GM23338 (cell line): Measurements from ENCODE around the gene ADH5.

Source experiments
- EZH2 ChIP-seq: fragments of 200-600 bp; sonication (generic); IDR thresholded peaks from one replicate; pipeline ENCODE4 v1.8.0; 2017; ENCODE audit warnings: antibody characterized with exemption, mild to moderate bottlenecking, low read depth; ENCODE audit not compliant: unreplicated experiment
- EZH2phosphoT487 ChIP-seq: fragments of 200-600 bp; sonication (generic); IDR thresholded peaks from one replicate; pipeline ENCODE4 v1.8.1; 2018; ENCODE audit warnings: antibody characterized with exemption; ENCODE audit not compliant: unreplicated experiment
- NANOG ChIP-seq: IDR thresholded peaks from 2 replicates; pipeline ENCODE4 v1.6.1; 2016; ENCODE audit warnings: antibody characterized with exemption, borderline replicate concordance
- POLR2AphosphoS5 ChIP-seq: IDR thresholded peaks from 2 replicates; pipeline ENCODE4 v1.6.1; 2016; ENCODE audit warnings: antibody characterized with exemption, low read depth
- STAT1 ChIP-seq: IDR thresholded peaks from one replicate; pipeline ENCODE4 v1.6.1; 2016; ENCODE audit warnings: antibody characterized with exemption; ENCODE audit not compliant: unreplicated experiment
- ZNF331 ChIP-seq: fragments of 250-450 bp; sonication (Bioruptor Pico); IDR thresholded peaks from 2 replicates; pipeline ENCODE4 v1.5.0; 2020; ENCODE audit warnings: low read depth, mild to moderate bottlenecking, moderate library complexity
- TF ChIP-seq, protein P1 (sequence below), 2 experiments: fragments of 200-600 bp in 1 of 2; sonication (generic) in 1 of 2; conservative IDR thresholded peaks; 2 replicates each; pipeline versions ENCODE4 v1.5.1 to v1.6.1; 2016 to 2017; ENCODE audit warnings: antibody characterized with exemption in 2 of 2, low read depth in 2 of 2, mild to moderate bottlenecking in 2 of 2, moderate library complexity in 1 of 2
- TF ChIP-seq, protein P2 (sequence below): IDR thresholded peaks from one replicate; pipeline ENCODE4 v1.6.1; 2018; ENCODE audit warnings: antibody characterized with exemption; ENCODE audit not compliant: unreplicated experiment
- TF ChIP-seq, protein P3 (sequence below): IDR thresholded peaks from 2 replicates; pipeline ENCODE4 v1.6.1; 2016; ENCODE audit warnings: antibody characterized with exemption

DNA sequence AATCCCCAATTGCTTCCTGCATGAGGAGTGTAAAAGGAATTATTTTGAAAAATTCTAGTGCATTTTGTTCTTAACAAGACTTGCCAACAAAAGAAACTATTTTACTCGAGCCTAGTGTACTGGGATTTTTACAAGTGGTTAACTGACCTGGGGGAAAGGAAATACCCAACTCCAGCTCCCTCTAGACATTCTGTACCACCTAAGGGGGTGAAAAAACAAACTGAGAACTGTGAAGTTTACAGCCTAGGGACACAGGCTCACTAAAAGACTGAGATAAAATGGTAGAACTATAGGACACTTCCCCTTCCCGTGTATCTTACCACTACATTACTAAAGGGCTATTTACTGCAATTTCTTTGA, 2.6 kb upstream of the ADH5 start:
- no peak for TF ChIP-seq POLR2AphosphoS5
- TF ChIP-seq, protein P1, sequence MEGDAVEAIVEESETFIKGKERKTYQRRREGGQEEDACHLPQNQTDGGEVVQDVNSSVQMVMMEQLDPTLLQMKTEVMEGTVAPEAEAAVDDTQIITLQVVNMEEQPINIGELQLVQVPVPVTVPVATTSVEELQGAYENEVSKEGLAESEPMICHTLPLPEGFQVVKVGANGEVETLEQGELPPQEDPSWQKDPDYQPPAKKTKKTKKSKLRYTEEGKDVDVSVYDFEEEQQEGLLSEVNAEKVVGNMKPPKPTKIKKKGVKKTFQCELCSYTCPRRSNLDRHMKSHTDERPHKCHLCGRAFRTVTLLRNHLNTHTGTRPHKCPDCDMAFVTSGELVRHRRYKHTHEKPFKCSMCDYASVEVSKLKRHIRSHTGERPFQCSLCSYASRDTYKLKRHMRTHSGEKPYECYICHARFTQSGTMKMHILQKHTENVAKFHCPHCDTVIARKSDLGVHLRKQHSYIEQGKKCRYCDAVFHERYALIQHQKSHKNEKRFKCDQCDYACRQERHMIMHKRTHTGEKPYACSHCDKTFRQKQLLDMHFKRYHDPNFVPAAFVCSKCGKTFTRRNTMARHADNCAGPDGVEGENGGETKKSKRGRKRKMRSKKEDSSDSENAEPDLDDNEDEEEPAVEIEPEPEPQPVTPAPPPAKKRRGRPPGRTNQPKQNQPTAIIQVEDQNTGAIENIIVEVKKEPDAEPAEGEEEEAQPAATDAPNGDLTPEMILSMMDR (conservative IDR thresholded peaks at IDR 0.05; ENCODE audit: low read depth in 2 of 2), result no peak
- TF ChIP-seq, protein P2, sequence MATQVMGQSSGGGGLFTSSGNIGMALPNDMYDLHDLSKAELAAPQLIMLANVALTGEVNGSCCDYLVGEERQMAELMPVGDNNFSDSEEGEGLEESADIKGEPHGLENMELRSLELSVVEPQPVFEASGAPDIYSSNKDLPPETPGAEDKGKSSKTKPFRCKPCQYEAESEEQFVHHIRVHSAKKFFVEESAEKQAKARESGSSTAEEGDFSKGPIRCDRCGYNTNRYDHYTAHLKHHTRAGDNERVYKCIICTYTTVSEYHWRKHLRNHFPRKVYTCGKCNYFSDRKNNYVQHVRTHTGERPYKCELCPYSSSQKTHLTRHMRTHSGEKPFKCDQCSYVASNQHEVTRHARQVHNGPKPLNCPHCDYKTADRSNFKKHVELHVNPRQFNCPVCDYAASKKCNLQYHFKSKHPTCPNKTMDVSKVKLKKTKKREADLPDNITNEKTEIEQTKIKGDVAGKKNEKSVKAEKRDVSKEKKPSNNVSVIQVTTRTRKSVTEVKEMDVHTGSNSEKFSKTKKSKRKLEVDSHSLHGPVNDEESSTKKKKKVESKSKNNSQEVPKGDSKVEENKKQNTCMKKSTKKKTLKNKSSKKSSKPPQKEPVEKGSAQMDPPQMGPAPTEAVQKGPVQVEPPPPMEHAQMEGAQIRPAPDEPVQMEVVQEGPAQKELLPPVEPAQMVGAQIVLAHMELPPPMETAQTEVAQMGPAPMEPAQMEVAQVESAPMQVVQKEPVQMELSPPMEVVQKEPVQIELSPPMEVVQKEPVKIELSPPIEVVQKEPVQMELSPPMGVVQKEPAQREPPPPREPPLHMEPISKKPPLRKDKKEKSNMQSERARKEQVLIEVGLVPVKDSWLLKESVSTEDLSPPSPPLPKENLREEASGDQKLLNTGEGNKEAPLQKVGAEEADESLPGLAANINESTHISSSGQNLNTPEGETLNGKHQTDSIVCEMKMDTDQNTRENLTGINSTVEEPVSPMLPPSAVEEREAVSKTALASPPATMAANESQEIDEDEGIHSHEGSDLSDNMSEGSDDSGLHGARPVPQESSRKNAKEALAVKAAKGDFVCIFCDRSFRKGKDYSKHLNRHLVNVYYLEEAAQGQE, result no peak
- TF ChIP-seq, protein P3, sequence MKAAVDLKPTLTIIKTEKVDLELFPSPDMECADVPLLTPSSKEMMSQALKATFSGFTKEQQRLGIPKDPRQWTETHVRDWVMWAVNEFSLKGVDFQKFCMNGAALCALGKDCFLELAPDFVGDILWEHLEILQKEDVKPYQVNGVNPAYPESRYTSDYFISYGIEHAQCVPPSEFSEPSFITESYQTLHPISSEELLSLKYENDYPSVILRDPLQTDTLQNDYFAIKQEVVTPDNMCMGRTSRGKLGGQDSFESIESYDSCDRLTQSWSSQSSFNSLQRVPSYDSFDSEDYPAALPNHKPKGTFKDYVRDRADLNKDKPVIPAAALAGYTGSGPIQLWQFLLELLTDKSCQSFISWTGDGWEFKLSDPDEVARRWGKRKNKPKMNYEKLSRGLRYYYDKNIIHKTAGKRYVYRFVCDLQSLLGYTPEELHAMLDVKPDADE, result no peak
- no peak for TF ChIP-seq EZH2
- TF ChIP-seq ZNF331 (CRISPR knock-in tag), result no peak
- no peak for TF ChIP-seq NANOG
- no peak for TF ChIP-seq EZH2phosphoT487
- no peak for TF ChIP-seq STAT1
